NCI-H187 treated with DMSO at 0.1 percent for 48 hours (cell line): ENCODE results near the gene ERVK3-1.

Source experiments
- DNase-seq: peaks from one replicate; lab custom pipeline; 2025; lab: John Stamatoyannopoulos, UW

ERVK3-1 gene

GRCh38 chr19:58364146-58364545 lies 59.0 kb downstream of the ERVK3-1 start:
- no peak for DNase-seq
